AG09309 (cell line): ENCODE data around the gene PLEKHA4.

ENCODE experiments used
- DNase-seq: peaks from one replicate; pipeline ENCODE4 v3.0.0-alpha.2; 2010; ENCODE audit warnings: low read depth
- H3K4me3 ChIP-seq: 2 replicates; pipeline ENCODE4 v1.5.1; 2011; ENCODE audit warnings: mild to moderate bottlenecking, low read depth, low read length, moderate library complexity; ENCODE audit not compliant: control insufficient read depth
- CTCF ChIP-seq: IDR thresholded peaks from 2 replicates; pipeline ENCODE4 v1.5.1; 2011; ENCODE audit warnings: mild to moderate bottlenecking, low read depth, low read length, inconsistent platforms; ENCODE audit not compliant: insufficient read depth, control insufficient read depth; ENCODE audit errors: missing control alignments

Gene PLEKHA4

GRCh38 chr19:48805452-48805851, 63.0 kb downstream of the PLEKHA4 start:
- no peak for TF ChIP-seq CTCF
- no peak for DNase-seq
- H3K4me3 ChIP-seq = no peak overlapping the region

GRCh38 chr19:48804496-48804895, 63.9 kb downstream of the PLEKHA4 start:
- no peak overlapping the region for H3K4me3 ChIP-seq
- TF ChIP-seq CTCF = no peak
- no peak for DNase-seq

DNA sequence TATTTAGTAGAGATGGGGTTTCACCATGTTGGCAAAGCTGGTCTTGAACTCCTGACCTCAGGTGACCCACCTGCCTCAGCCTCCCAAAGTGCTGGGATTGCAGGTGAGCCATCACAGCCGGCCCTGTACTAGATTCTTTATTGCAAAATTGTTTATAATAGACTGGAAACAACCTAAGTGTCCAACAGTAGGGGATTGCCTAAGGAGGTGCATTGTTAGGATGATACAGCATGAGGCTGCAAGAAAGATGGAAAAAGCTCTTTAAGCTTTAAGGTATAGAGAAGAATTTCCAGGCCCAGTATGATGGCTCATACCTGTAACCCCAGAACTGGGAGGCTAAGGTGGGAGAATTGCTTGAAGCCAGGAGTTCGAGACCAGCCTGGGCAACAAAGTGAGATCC, 65.8 kb downstream of the PLEKHA4 start:
- no peak for DNase-seq
- no peak overlapping the region for H3K4me3 ChIP-seq
- TF ChIP-seq CTCF = no peak

DNA sequence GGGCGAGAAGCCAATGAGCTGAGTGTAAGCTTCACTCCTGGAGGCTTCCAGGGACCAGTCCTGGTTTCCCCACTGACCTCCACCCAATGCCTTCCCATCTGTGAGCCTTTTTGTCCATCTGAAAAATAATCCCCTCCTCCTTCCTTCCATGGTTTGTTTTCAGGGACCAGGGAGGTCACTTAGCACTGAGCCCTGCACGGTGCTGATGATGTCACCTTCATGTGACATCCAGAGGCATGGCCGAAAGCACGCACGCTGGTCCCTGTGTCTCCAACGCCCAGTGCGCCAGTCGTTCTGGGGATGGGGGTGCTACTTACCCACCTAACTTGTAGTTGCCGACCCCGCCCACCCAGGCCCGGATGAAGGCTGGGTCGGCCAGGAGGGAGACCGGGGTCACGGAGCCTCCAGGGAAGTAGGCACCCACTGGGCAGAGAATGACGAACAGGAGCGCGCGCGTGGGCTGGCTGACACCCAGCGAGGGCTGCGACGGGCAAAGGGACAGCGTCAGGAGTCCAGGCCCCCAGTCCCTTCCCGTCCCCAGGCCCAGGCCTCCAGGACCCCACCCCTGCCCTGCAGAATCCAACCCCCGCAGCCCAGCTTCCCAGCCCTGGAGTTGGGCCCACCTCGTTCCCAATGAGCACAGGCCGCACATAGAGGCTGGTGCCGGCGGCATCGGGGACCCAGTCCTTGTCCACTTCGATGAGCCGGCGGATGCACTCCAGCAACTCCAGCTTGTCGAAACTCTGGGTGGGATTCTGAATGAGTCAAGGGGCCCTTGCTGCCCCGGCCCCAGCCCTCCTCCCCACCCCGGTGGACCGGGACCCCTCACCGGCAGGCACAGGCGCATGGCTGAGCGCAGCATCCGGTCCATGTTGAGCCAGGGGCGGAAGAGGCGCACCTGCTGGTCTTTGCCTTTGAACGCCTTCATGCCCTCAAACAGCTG, 68.8 kb downstream of the PLEKHA4 start:
- DNase-seq = no peak
- TF ChIP-seq CTCF = no peak
- no peak overlapping the region for H3K4me3 ChIP-seq

GRCh38 chr19:48798937-48799336, 69.5 kb downstream of the PLEKHA4 start:
- H3K4me3 ChIP-seq = no peak overlapping the region
- TF ChIP-seq CTCF = no peak
- no peak for DNase-seq

- no peak for TF ChIP-seq CTCF
- no peak overlapping the region for H3K4me3 ChIP-seq
- no peak for DNase-seq
Observed at GRCh38 chr19:48797103-48797502, 71.3 kb downstream of the PLEKHA4 start.
